GM23338 (cell line): ENCODE results near the gene FAM234A. TPM values are rescaled to one million over a fixed set of nuclear protein-coding genes. Genes with fewer than 3 reads are reported as not detected.

ENCODE experiments used
- ATAC-seq: fragments of 200-7000 bp; cut with Tn5 transposase; 3 replicates; pipeline ENCODE4 v1.9.1; 2020
- DNase-seq: peaks from one replicate; pipeline ENCODE4 v3.0.0-alpha.2; 2015; ENCODE audit warnings: low spot score
- H2AFZ ChIP-seq: fragments of 200-600 bp; sonication (generic); 2 replicates; pipeline ENCODE4 v1.8.0; 2016; ENCODE audit warnings: antibody characterized with exemption, mild to moderate bottlenecking, moderate library complexity
- H3F3A ChIP-seq: fragments of 200-600 bp; sonication (generic); replicated peaks from 2 replicates; pipeline ENCODE4 v1.8.0; 2017; ENCODE audit warnings: antibody characterized with exemption, mixed run types, low read depth
- H3K27ac ChIP-seq: fragments of 200-600 bp; sonication (generic); 2 replicates; pipeline ENCODE4 v1.6.1; 2016; ENCODE audit warnings: low read depth
- H3K27me3 ChIP-seq: fragments of 200-600 bp; sonication (generic); 2 replicates; pipeline ENCODE4 v1.8.0; 2016; ENCODE audit warnings: mild to moderate bottlenecking, mixed run types, moderate library complexity; ENCODE audit not compliant: insufficient read depth
- H3K36me3 ChIP-seq: fragments of 200-600 bp; sonication (generic); 2 replicates; pipeline ENCODE4 v1.8.0; 2016; ENCODE audit warnings: mild to moderate bottlenecking; ENCODE audit not compliant: insufficient read depth
- H3K4me1 ChIP-seq: fragments of 200-600 bp; sonication (generic); 2 replicates; pipeline ENCODE4 v1.8.0; 2016; ENCODE audit warnings: mild to moderate bottlenecking, moderate library complexity; ENCODE audit not compliant: insufficient read depth
- H3K4me2 ChIP-seq: fragments of 200-600 bp; sonication (generic); 2 replicates; pipeline ENCODE4 v1.7.1; 2017; ENCODE audit warnings: mixed run types
- H3K4me3 ChIP-seq: fragments of 200-600 bp; sonication (generic); 2 replicates; pipeline ENCODE4 v1.6.1; 2016; ENCODE audit warnings: mixed run types
- H3K79me2 ChIP-seq: fragments of 200-600 bp; sonication (generic); replicated peaks from 2 replicates; pipeline ENCODE4 v1.8.0; 2017; ENCODE audit warnings: mild to moderate bottlenecking; ENCODE audit not compliant: insufficient read depth
- H3K9me2 ChIP-seq: fragments of 200-600 bp; sonication (generic); 2 replicates; pipeline ENCODE4 v1.8.0; 2017; ENCODE audit not compliant: insufficient read depth
- H4K20me1 ChIP-seq: fragments of 200-600 bp; sonication (generic); replicated peaks from 2 replicates; pipeline ENCODE4 v1.8.0; 2017; ENCODE audit warnings: mild to moderate bottlenecking; ENCODE audit not compliant: insufficient read depth
- H3K27ac Mint-ChIP-seq: 2 replicates; pipeline ENCODE4 v1.8.0; 2020; ENCODE audit warnings: inconsistent platforms, mild to moderate bottlenecking, moderate library complexity, mixed read lengths
- H3K27me3 Mint-ChIP-seq: 3 replicates; pipeline ENCODE4 v1.8.0; 2022; ENCODE audit warnings: low read depth, mild to moderate bottlenecking, moderate library complexity, mixed read lengths, inconsistent platforms; ENCODE audit not compliant: insufficient read depth, poor library complexity
- H3K36me3 Mint-ChIP-seq: 3 replicates; pipeline ENCODE4 v1.8.0; 2021; ENCODE audit warnings: low read depth, mild to moderate bottlenecking, inconsistent platforms, moderate library complexity, mixed read lengths
- H3K4me1 Mint-ChIP-seq: 3 replicates; pipeline ENCODE4 v1.8.0; 2020; ENCODE audit warnings: mild to moderate bottlenecking, inconsistent platforms, mixed read lengths
- H3K4me3 Mint-ChIP-seq: 3 replicates; pipeline ENCODE4 v1.8.0; 2021; ENCODE audit warnings: moderate library complexity, mild to moderate bottlenecking, inconsistent platforms, mixed read lengths
- H3K9me3 Mint-ChIP-seq: 3 replicates; pipeline ENCODE4 v1.8.0; 2020; ENCODE audit warnings: moderate library complexity, mild to moderate bottlenecking, inconsistent platforms, mixed read lengths
- CREB1 ChIP-seq: fragments of 250-450 bp; sonication (Bioruptor Pico); IDR thresholded peaks from 2 replicates; pipeline ENCODE4 v1.5.0; 2020; ENCODE audit warnings: low read depth, mild to moderate bottlenecking, moderate library complexity
- ETS1 ChIP-seq: IDR thresholded peaks from 2 replicates; pipeline ENCODE4 v1.6.1; 2016; ENCODE audit warnings: antibody characterized with exemption
- EZH2 ChIP-seq: fragments of 200-600 bp; sonication (generic); IDR thresholded peaks from one replicate; pipeline ENCODE4 v1.8.0; 2017; ENCODE audit warnings: antibody characterized with exemption, mild to moderate bottlenecking, low read depth; ENCODE audit not compliant: unreplicated experiment
- EZH2phosphoT487 ChIP-seq: fragments of 200-600 bp; sonication (generic); IDR thresholded peaks from one replicate; pipeline ENCODE4 v1.8.1; 2018; ENCODE audit warnings: antibody characterized with exemption; ENCODE audit not compliant: unreplicated experiment
- NANOG ChIP-seq: IDR thresholded peaks from 2 replicates; pipeline ENCODE4 v1.6.1; 2016; ENCODE audit warnings: antibody characterized with exemption, borderline replicate concordance
- REST ChIP-seq: IDR thresholded peaks from one replicate; pipeline ENCODE4 v1.6.1; 2018; ENCODE audit warnings: antibody characterized with exemption; ENCODE audit not compliant: unreplicated experiment
- STAT1 ChIP-seq: IDR thresholded peaks from one replicate; pipeline ENCODE4 v1.6.1; 2016; ENCODE audit warnings: antibody characterized with exemption; ENCODE audit not compliant: unreplicated experiment
- ZNF114 ChIP-seq: fragments of 250-450 bp; sonication (Bioruptor Pico); IDR thresholded peaks from 2 replicates; pipeline ENCODE4 v1.5.0; 2020; ENCODE audit warnings: mild to moderate bottlenecking, moderate library complexity
- ZNF331 ChIP-seq: fragments of 250-450 bp; sonication (Bioruptor Pico); IDR thresholded peaks from 2 replicates; pipeline ENCODE4 v1.5.0; 2020; ENCODE audit warnings: low read depth, mild to moderate bottlenecking, moderate library complexity
- polyA plus RNA-seq: library from polyadenylated mRNA; unstranded; fragments of >200 nt; fragmentation: Nextera tagmentation; extraction: Ambion mirVana; gene quantifications from 2 replicates; pipeline ENCODE4 v1.2.1, GENCODE V29; 2016
- total RNA-seq: library from RNA; depleted of rRNA; stranded (reverse); fragments of >200 nt; shearing (Covaris generic); gene quantifications from 2 replicates; pipeline ENCODE4 v1.2.3, GENCODE V29; 2014

Gene FAM234A
- total and polyA plus RNA-seq, 2 experiments from 2014 or later = 41.9 to 128 TPM

DNA sequence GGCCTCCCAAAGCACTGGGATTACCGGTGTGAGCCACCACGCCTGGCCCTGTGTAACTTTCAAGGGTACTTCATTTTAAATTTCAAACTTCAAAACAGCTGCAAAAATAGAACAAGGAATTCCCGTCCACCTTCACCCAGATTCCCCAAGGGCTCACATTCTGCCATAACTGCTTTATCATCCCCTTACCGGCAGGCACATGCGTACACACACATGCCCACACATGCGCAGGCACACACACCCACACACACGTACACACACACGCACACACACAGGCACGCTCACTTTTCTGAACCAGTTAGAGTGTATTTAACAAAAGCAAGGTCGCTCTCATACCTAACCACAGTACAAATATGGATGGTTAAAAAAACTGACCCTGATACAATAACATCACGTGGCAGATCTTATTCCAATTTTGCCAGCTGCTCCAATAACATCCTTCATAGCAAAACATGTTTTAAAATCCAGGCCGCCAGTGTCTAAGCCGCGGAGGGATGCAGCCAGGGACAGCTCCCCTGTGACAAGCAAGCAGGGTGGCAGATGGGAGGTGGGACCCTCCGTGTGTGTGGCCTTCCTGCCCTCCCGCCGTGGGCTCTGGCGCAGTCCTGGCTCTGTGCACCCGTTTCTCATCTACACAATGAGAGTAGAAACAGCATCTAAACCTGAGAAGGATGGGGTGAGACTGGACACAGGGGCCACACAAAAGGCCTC, 71.5 kb downstream of the FAM234A start (continued):
- TF ChIP-seq ETS1 (no peak), EZH2phosphoT487 (no peak), NANOG (no peak)

DNA sequence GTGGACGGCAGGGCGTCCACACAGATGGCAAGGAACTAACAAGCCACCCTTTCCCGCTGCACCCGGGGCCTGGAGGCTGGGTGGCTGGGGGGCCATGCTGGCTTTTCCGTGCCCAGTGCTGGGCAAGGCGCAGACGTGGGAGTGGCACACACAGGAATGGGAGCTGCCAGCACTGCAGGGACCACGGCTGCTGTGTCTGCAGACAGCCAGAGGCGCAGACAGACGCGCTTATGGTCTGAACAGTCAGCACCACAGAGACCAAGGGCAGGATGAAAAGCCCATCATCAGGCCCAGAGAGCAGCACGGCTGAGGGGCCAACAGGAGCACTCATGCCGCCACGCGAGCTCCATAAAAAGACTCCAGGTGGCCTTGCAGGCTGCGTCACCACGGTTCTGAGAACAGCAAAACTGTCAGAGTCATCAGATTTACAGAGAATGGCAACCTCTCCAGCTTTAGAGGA, 72.3 kb downstream of the FAM234A start:
- Mint-ChIP-seq H3K4me1 (no peaks in the 10 kb centered on the region; the same call in 1 of the 3 replicates), H3K27me3 (peaks cover 7% of the 10 kb centered on the region), H3K4me3 (no peak overlapping the region), H3K27ac (no peak overlapping the region), H3K9me3 (no peaks in the 10 kb centered on the region), H3K36me3 (peaks cover 8% of the 10 kb centered on the region; the same call in 1 of the 3 replicates)
- H3K4me3 ChIP-seq = no peak overlapping the region
- peaks cover 10% of the 10 kb centered on the region for H3K79me2 ChIP-seq
- peaks cover 7% of the 10 kb centered on the region for H4K20me1 ChIP-seq
- H3K4me1 ChIP-seq = no peaks in the 10 kb centered on the region
- ATAC-seq = no peak
- no peak for DNase-seq
- H3K27me3 ChIP-seq = no peaks in the 10 kb centered on the region
- 0 out of 2 replicates have a peak, but pooled peaks cover 3% of the 10 kb centered on the region for H3K36me3 ChIP-seq
- no peak overlapping the region for H3K4me2 ChIP-seq
- no peaks in the 10 kb centered on the region for H3K9me2 ChIP-seq
- H2AFZ ChIP-seq = no peak overlapping the region
- TF ChIP-seq EZH2 (no peak), ETS1 (no peak), STAT1 (no peak)
- H3K27ac ChIP-seq = no peak overlapping the region
- no peaks in the 10 kb centered on the region; the same call in 1 of the 2 replicates for H3F3A ChIP-seq

DNA sequence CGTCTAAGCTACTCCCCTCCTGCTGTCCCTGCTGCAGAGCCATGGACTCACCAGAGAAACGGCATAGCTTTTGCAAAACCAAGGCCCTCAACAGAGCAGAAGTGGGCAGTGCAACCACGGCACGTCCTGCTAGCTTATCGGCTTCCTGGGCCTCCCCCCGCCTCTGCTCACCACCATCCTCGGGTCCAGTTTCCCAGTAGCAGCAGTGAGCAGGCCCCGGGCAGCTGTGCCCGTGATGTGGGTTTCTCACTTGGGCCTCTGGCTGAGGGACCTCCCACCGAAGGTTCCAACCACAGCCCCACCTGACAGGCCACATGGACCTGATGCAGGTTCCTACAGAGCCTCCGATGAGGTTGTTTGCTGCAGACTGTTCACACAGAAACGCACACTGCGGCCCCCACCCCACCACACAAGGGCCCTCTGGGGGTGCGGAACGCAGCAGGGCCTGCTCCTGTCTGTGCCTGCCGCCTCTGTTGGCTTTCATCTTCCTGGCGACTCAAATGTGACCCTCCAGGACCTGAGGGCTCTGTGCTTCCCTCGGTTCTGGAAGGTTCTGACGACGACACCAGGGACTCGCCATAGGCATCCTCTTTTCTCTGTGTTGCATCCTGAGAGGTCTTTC, 73.2 kb downstream of the FAM234A start:
- ATAC-seq = no peak
- Mint-ChIP-seq H3K27ac (no peak overlapping the region), H3K4me3 (no peak overlapping the region), H3K27me3 (peaks cover 7% of the 10 kb centered on the region), H3K9me3 (no peaks in the 10 kb centered on the region), H3K4me1 (no peaks in the 10 kb centered on the region; the same call in 1 of the 3 replicates), H3K36me3 (peaks cover 13% of the 10 kb centered on the region; the same call in 2 of the 3 replicates)
- no peak for DNase-seq
- no peak overlapping the region for H2AFZ ChIP-seq
- no peak overlapping the region for H3K4me2 ChIP-seq
- no peaks in the 10 kb centered on the region for H3K4me1 ChIP-seq
- H3K79me2 ChIP-seq = peaks cover 10% of the 10 kb centered on the region
- 0 out of 2 replicates have a peak, but pooled peaks cover 3% of the 10 kb centered on the region for H3K36me3 ChIP-seq
- H3K9me2 ChIP-seq = no peaks in the 10 kb centered on the region
- H3K4me3 ChIP-seq = no peak overlapping the region
- H3F3A ChIP-seq = no peaks in the 10 kb centered on the region; the same call in 1 of the 2 replicates
- peaks cover 13% of the 10 kb centered on the region for H4K20me1 ChIP-seq
- no peaks in the 10 kb centered on the region for H3K27me3 ChIP-seq
- H3K27ac ChIP-seq = no peak overlapping the region
- no peak for TF ChIP-seq CREB1 (CRISPR knock-in tag)
- TF ChIP-seq ZNF331 (CRISPR knock-in tag) = no peak
- no peak for TF ChIP-seq ZNF114 (CRISPR knock-in tag)
- no peak for TF ChIP-seq EZH2phosphoT487
- TF ChIP-seq ETS1 = no peak
- TF ChIP-seq REST = no peak
- no peak for TF ChIP-seq STAT1
- TF ChIP-seq NANOG = no peak
